Gastroesophageal sphincter (tissue), 4 donors: ENCODE results near the gene MRAP2. TPM values are rescaled to one million over a fixed set of nuclear protein-coding genes. Genes with fewer than 3 reads are reported as not detected.

Experiments used
- ATAC-seq: fragments of 150-250 bp; one replicate; pipeline ENCODE4 v1.9.1; 2016; ENCODE audit warnings: mild to moderate bottlenecking, moderate library complexity
- H3K27ac ChIP-seq, 4 donors: fragments of 200-600 bp; sonication (generic) in 3 of 4; 1 replicate in 3 of 4; 2 replicates in 1 of 4; pipeline ENCODE4 v1.5.1; 2016 to 2019
- H3K27me3 ChIP-seq: fragments of 200-600 bp; sonication (generic); one replicate; pipeline ENCODE4 v1.5.1; 2019
- H3K36me3 ChIP-seq, 2 donors: fragments of 200-600 bp; sonication (generic); one replicate each; pipeline ENCODE4 v1.5.1; 2019; ENCODE audit warnings: control low read depth in 1 of 2
- H3K4me1 ChIP-seq, 3 donors: fragments of 200-600 bp; sonication (generic); 1 replicate in 2 of 3; 2 replicates in 1 of 3; pipeline ENCODE4 v1.5.1; 2016 to 2019; ENCODE audit warnings: control low read depth in 2 of 3
- H3K4me3 ChIP-seq, 2 donors: fragments of 200-600 bp; sonication (generic); one replicate each; pipeline ENCODE4 v1.5.1; 2019; ENCODE audit warnings: mild to moderate bottlenecking in 1 of 2, moderate library complexity in 1 of 2
- H3K9me3 ChIP-seq, 3 donors: fragments of 200-600 bp; sonication (generic); one replicate each; pipeline ENCODE4 v1.5.1; 2017 to 2019; ENCODE audit warnings: control low read depth in 2 of 3
- CTCF ChIP-seq, 4 experiments: fragments of 200-600 bp in 2 of 4; fragments of 450-650 bp in 2 of 4; sonication (generic) in 1 of 4; IDR thresholded peaks; one replicate each; pipeline ENCODE4 v1.5.1; 2017 to 2019; ENCODE audit warnings: antibody characterized with exemption in 4 of 4, mild to moderate bottlenecking in 2 of 4, moderate library complexity in 2 of 4
- EP300 ChIP-seq: sonication (generic); formaldehyde crosslinking; IDR thresholded peaks from one replicate; pipeline ENCODE4 v1.6.1; 2017; ENCODE audit warnings: antibody characterized with exemption, mild to moderate bottlenecking
- POLR2A ChIP-seq, 2 donors: fragments of 450-650 bp; IDR thresholded peaks; one replicate each; pipeline ENCODE4 v1.6.1; 2017; ENCODE audit warnings: antibody characterized with exemption in 2 of 2, mild to moderate bottlenecking in 2 of 2, moderate library complexity in 1 of 2
- POLR2AphosphoS5 ChIP-seq: sonication (generic); formaldehyde crosslinking; IDR thresholded peaks from one replicate; pipeline ENCODE4 v1.6.1; 2017; ENCODE audit warnings: antibody characterized with exemption
- WGBS, 2 donors: methylation state at CpG; one replicate each; pipeline ENCODE4 v1.1.5; 2018; ENCODE audit warnings: low coverage in 1 of 2; 5-methylcytosine and 5-hydroxymethylcytosine counted together
- total RNA-seq, 4 donors: library from RNA; depleted of rRNA; stranded (reverse); fragments of >200 nt; gene quantifications; one replicate each; pipeline ENCODE4 v1.1.0, GENCODE V29; 2016

Gene MRAP2
- total RNA-seq, 4 donors from 2014 or later: 0.27 to 1.7 (median 1.2) TPM; not detected in 1

GRCh38 chr6:84061174-84061573 is 27.6 kb downstream of the MRAP2 start:
- Histone ChIP-seq H3K27ac (no peak overlapping the region), H3K36me3 (no peaks in the 10 kb centered on the region), H3K9me3 (no peaks in the 10 kb centered on the region), H3K4me3 (no peak overlapping the region), H3K27me3 (no peaks in the 10 kb centered on the region), H3K4me1 (no peaks in the 10 kb centered on the region)
- TF ChIP-seq POLR2A (IDR thresholded peaks at IDR 0.05) (no peak), POLR2AphosphoS5 (no peak), EP300 (no peak), CTCF (IDR thresholded peaks at IDR 0.05) (no peak)
- no peak for ATAC-seq

GRCh38 chr6:84061613-84062398 is 28.2 kb downstream of the MRAP2 start:
- TF ChIP-seq CTCF (IDR thresholded peaks at IDR 0.05) (no peak), POLR2A (IDR thresholded peaks at IDR 0.05) (no peak), POLR2AphosphoS5 (no peak), EP300 (no peak)
- Histone ChIP-seq H3K9me3 (no peaks in the 10 kb centered on the region), H3K4me1 (no peaks in the 10 kb centered on the region), H3K4me3 (no peak overlapping the region), H3K36me3 (no peaks in the 10 kb centered on the region), H3K27ac (no peak overlapping the region), H3K27me3 (no peaks in the 10 kb centered on the region)
- no peak for ATAC-seq
- WGBS, 2 donors: 47 to 57% methylated on average over 3 of the region's 3 CpGs

DNA sequence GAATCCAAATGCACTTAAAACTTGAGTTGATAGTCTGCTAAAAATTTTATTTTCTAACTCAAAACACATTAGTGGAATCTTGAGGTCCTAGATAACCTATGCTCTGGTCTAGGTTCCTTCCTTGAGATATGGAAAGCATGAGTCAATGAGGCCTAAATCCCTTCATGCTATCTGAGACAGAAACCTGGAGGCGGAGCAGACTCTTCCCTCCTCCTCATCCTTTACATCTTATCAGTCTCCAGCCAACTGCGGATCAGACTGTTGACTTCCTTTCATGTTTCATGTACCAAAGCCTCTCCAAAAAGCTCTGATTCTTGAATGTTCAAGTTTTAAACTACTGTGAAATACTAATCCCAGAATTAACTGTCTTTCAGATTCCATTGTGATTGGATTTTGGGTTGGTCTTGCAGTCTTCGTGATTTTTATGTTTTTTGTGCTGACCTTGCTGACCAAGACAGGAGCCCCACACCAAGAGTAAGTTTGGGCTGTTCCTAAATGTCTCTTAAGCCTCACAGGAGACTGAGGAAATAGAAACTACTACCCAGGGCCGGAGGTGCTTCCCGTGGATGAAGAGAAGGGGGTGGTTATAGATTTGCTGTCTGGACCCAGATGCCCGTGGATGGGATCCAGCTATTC is 29.1 kb downstream of the MRAP2 start:
- H3K9me3 ChIP-seq: no peaks in the 10 kb centered on the region
- ATAC-seq: no peak
- TF ChIP-seq EP300: no peak
- TF ChIP-seq CTCF (IDR thresholded peaks at IDR 0.05): no peak
- TF ChIP-seq POLR2AphosphoS5: no peak
- TF ChIP-seq POLR2A (IDR thresholded peaks at IDR 0.05): no peak
- H3K4me3 ChIP-seq: no peak overlapping the region
- WGBS, 2 donors: 77 to 79% methylated on average over 4 to 6 of the region's 6 CpGs
- no peaks in the 10 kb centered on the region for H3K27me3 ChIP-seq
- no peaks in the 10 kb centered on the region for H3K4me1 ChIP-seq
- no peak overlapping the region for H3K27ac ChIP-seq
- no peaks in the 10 kb centered on the region for H3K36me3 ChIP-seq

- H3K4me1 ChIP-seq: no peaks in the 10 kb centered on the region
- H3K4me3 ChIP-seq: no peak overlapping the region
- no peaks in the 10 kb centered on the region for H3K27me3 ChIP-seq
- WGBS, 2 donors: 36 to 48% methylated on average over 1 to 2 of the region's 2 CpGs
- H3K27ac ChIP-seq: no peak overlapping the region
- TF ChIP-seq EP300: no peak
- TF ChIP-seq POLR2A (IDR thresholded peaks at IDR 0.05): no peak
- no peak for TF ChIP-seq POLR2AphosphoS5
- no peak for TF ChIP-seq CTCF (IDR thresholded peaks at IDR 0.05)
- H3K9me3 ChIP-seq: no peaks in the 10 kb centered on the region
- no peak for ATAC-seq
- no peaks in the 10 kb centered on the region for H3K36me3 ChIP-seq
Measured at GRCh38 chr6:84065693-84066290, 32.2 kb downstream of the MRAP2 start.
